Keratinocyte (primary cell): ENCODE results near the gene PLP1.

ENCODE experiments used
- CTCF ChIP-seq, 3 experiments: IDR thresholded peaks in 1 of 3; conservative IDR thresholded peaks in 1 of 3; optimal IDR thresholded peaks in 1 of 3; 2 replicates in 2 of 3; 3 replicates in 1 of 3; pipeline versions ENCODE3 to v1.5.1; 2011; ENCODE audit warnings: low read length in 3 of 3, mild to moderate bottlenecking in 3 of 3, moderate library complexity in 2 of 3, control low read depth in 1 of 3, inconsistent platforms in 1 of 3; ENCODE audit not compliant: insufficient read depth in 2 of 3; ENCODE audit errors: extremely low read depth in 1 of 3
- EZH2 ChIP-seq: IDR thresholded peaks from one replicate; pipeline ENCODE4 v1.6.1; 2012; ENCODE audit warnings: inconsistent platforms, mild to moderate bottlenecking, low read length, moderate library complexity

GRCh38 chrX:103779141-103779789 is 2.6 kb downstream of the PLP1 start:
- TF ChIP-seq EZH2 = no peak
- TF ChIP-seq CTCF (optimal IDR thresholded peaks at IDR 0.05 in 1 of 3, IDR thresholded peaks at IDR 0.05 in 1 of 3, conservative IDR thresholded peaks at IDR 0.05 in 1 of 3; ENCODE audit: extremely low read depth in 1 of 3, insufficient read depth in 2 of 3, low read length in 3 of 3) = no peak
